ENCODE results near the gene GPC3.
A peak's percentile ranks its signal among the peaks of the same experiment; 100 is the strongest.

The GPC3 gene

GRCh38 chrX:133881893-133882292 lies 103.5 kb downstream of the GPC3 start (continued):
- TF ChIP-seq ZNF18 (tag by site-specific recombination; IDR thresholded peaks at IDR 0.05), result no peak
- TF ChIP-seq ZNF473 (tag by site-specific recombination; IDR thresholded peaks at IDR 0.05), result no peak
- TF ChIP-seq ZNF701 (tag by site-specific recombination; IDR thresholded peaks at IDR 0.05), result no peak
- no peak for TF ChIP-seq MYNN (tag by site-specific recombination; IDR thresholded peaks at IDR 0.05; ENCODE audit: borderline replicate concordance)
- TF ChIP-seq TRIM28 (IDR thresholded peaks at IDR 0.05; ENCODE audit: borderline replicate concordance, low read length), result 0 out of 2 replicates have a peak, but pooled peaks have one; percentile 62
- TF ChIP-seq ZNF274 (IDR thresholded peaks at IDR 0.05; ENCODE audit: low read length), result no peak
- no peak for TF ChIP-seq ZNF274 (tag by site-specific recombination; IDR thresholded peaks at IDR 0.05; ENCODE audit: borderline replicate concordance)
- TF ChIP-seq ZNF704 (tag by site-specific recombination; IDR thresholded peaks at IDR 0.05), result no peak
- TF ChIP-seq SP3 (tag by site-specific recombination; IDR thresholded peaks at IDR 0.05), result no peak

GRCh38 chrX:133881007-133881406 lies 104.4 kb downstream of the GPC3 start:
- Histone ChIP-seq H3K9me3 (ENCODE audit: control insufficient read depth, insufficient read depth, low read depth, low read length) (no peaks in the 10 kb centered on the region), H3K27ac (ENCODE audit: extremely low read depth, low read depth, low read length) (no peak overlapping the region), H3K36me3 (ENCODE audit: control insufficient read depth in 2 of 2, insufficient read depth in 1 of 2, low read length in 2 of 2) (no peaks in the 10 kb centered on the region), H3K4me3 (ENCODE audit: low read depth, low read length) (no peak overlapping the region), H3K4me1 (ENCODE audit: control insufficient read depth, insufficient read depth, low read length) (peaks cover 17% of the 10 kb centered on the region)
- CTCF ChIA-PET, result no interaction called here
- POLR2A ChIA-PET, result no interaction called here
- no peak for TF ChIP-seq GLI2 (tag by site-specific recombination; IDR thresholded peaks at IDR 0.05; ENCODE audit: borderline replicate concordance, low read depth)
- TF ChIP-seq ZBTB11 (tag by site-specific recombination; conservative IDR thresholded peaks at IDR 0.05; ENCODE audit: low read depth), result no peak
- no peak for TF ChIP-seq ZNF324 (tag by site-specific recombination; IDR thresholded peaks at IDR 0.05)
- TF ChIP-seq ZNF518A (tag by site-specific recombination; conservative IDR thresholded peaks at IDR 0.05; ENCODE audit: low read depth), result no peak
- TF ChIP-seq PRDM1 (tag by site-specific recombination; IDR thresholded peaks at IDR 0.05), result no peak
- no peak for TF ChIP-seq KLF9 (tag by site-specific recombination; IDR thresholded peaks at IDR 0.05; ENCODE audit: low read depth)
- no peak for TF ChIP-seq ZNF701 (tag by site-specific recombination; IDR thresholded peaks at IDR 0.05)
- TF ChIP-seq ZNF639 (tag by site-specific recombination; IDR thresholded peaks at IDR 0.05), result no peak
- no peak for TF ChIP-seq ZNF704 (tag by site-specific recombination; IDR thresholded peaks at IDR 0.05)
- no peak for TF ChIP-seq ZSCAN5A (tag by site-specific recombination; IDR thresholded peaks at IDR 0.05)
- TF ChIP-seq ZNF692 (tag by site-specific recombination; IDR thresholded peaks at IDR 0.05), result no peak

All from HEK293 (cell line).